NOMO-1 (cell line): Measurements from ENCODE around the gene MTX2.
"Not testable (repeated sequence)": the region's sequence is repeated elsewhere in the genome, so short reads cannot be mapped to it uniquely, and the experiment has no call there.

Experiments used
- DNase-seq, 2 experiments: peaks; one replicate each; lab custom pipeline; 2025; ENCODE audit not compliant: unreplicated experiment in 2 of 2; lab: John Stamatoyannopoulos, UW

MTX2 gene

GRCh38 chr2:176284461-176285049 lies 15.3 kb downstream of the MTX2 start:
- DNase-seq = no peak

GRCh38 chr2:176285321-176285720 lies 16.1 kb downstream of the MTX2 start:
- DNase-seq = no peak

GRCh38 chr2:176291335-176291734 lies 22.1 kb downstream of the MTX2 start:
- no peak for DNase-seq

GRCh38 chr2:176291809-176292283 lies 22.6 kb downstream of the MTX2 start:
- DNase-seq = no peak

GRCh38 chr2:176292608-176293007 lies 23.4 kb downstream of the MTX2 start:
- DNase-seq = no peak

- DNase-seq = no peak
Measured at GRCh38 chr2:176293334-176293733, 24.1 kb downstream of the MTX2 start.

- DNase-seq = peak in 1 of 2 experiments; percentile 45
Measured at GRCh38 chr2:176297067-176297466, 27.8 kb downstream of the MTX2 start.

GRCh38 chr2:176297737-176298136 lies 28.5 kb downstream of the MTX2 start:
- DNase-seq = no peak

- not testable (repeated sequence) for DNase-seq
Measured at GRCh38 chr2:176306020-176306419, 36.8 kb downstream of the MTX2 start.

- DNase-seq = no peak
Measured at GRCh38 chr2:176317199-176317598, 48.0 kb downstream of the MTX2 start.

GRCh38 chr2:176317623-176318065 lies 48.4 kb downstream of the MTX2 start:
- DNase-seq = no peak

- DNase-seq = no peak
Measured at GRCh38 chr2:176321916-176322315, 52.7 kb downstream of the MTX2 start.

- no peak for DNase-seq
Measured at GRCh38 chr2:176324862-176325261, 55.6 kb downstream of the MTX2 start.

- DNase-seq = no peak
Measured at GRCh38 chr2:176325732-176326131, 56.5 kb downstream of the MTX2 start.

GRCh38 chr2:176328149-176328548 lies 58.9 kb downstream of the MTX2 start:
- peak; percentile 31 to 59 for DNase-seq

- no peak for DNase-seq
Measured at GRCh38 chr2:176330612-176331011, 61.4 kb downstream of the MTX2 start.

GRCh38 chr2:176331646-176332045 lies 62.4 kb downstream of the MTX2 start:
- no peak for DNase-seq

GRCh38 chr2:176334729-176335128 lies 65.5 kb downstream of the MTX2 start:
- DNase-seq = no peak

- DNase-seq = no peak
Measured at GRCh38 chr2:176338395-176338794, 69.2 kb downstream of the MTX2 start.

- DNase-seq = no peak
Measured at GRCh38 chr2:176339208-176339607, 70.0 kb downstream of the MTX2 start.

GRCh38 chr2:176356251-176356650 lies 87.0 kb downstream of the MTX2 start:
- DNase-seq = no peak

GRCh38 chr2:176364273-176364977 lies 95.2 kb downstream of the MTX2 start:
- DNase-seq = no peak
